ENCODE measurements around the gene TCOF1. TPM values are rescaled to one million over a fixed set of nuclear protein-coding genes. Genes with fewer than 3 reads are reported as not detected.

Gene TCOF1, protein sequence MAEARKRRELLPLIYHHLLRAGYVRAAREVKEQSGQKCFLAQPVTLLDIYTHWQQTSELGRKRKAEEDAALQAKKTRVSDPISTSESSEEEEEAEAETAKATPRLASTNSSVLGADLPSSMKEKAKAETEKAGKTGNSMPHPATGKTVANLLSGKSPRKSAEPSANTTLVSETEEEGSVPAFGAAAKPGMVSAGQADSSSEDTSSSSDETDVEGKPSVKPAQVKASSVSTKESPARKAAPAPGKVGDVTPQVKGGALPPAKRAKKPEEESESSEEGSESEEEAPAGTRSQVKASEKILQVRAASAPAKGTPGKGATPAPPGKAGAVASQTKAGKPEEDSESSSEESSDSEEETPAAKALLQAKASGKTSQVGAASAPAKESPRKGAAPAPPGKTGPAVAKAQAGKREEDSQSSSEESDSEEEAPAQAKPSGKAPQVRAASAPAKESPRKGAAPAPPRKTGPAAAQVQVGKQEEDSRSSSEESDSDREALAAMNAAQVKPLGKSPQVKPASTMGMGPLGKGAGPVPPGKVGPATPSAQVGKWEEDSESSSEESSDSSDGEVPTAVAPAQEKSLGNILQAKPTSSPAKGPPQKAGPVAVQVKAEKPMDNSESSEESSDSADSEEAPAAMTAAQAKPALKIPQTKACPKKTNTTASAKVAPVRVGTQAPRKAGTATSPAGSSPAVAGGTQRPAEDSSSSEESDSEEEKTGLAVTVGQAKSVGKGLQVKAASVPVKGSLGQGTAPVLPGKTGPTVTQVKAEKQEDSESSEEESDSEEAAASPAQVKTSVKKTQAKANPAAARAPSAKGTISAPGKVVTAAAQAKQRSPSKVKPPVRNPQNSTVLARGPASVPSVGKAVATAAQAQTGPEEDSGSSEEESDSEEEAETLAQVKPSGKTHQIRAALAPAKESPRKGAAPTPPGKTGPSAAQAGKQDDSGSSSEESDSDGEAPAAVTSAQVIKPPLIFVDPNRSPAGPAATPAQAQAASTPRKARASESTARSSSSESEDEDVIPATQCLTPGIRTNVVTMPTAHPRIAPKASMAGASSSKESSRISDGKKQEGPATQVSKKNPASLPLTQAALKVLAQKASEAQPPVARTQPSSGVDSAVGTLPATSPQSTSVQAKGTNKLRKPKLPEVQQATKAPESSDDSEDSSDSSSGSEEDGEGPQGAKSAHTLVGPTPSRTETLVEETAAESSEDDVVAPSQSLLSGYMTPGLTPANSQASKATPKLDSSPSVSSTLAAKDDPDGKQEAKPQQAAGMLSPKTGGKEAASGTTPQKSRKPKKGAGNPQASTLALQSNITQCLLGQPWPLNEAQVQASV (N-terminal part only)
- 10 to 100 TPM in 11 of 12 donors, not detected in 1; 16.4 to 33.0 (median 18.7) TPM for polyA plus RNA-seq (ENCODE audit: insufficient read length in 12 of 12)
- long read RNA-seq, donor 1, partial matches to known transcripts, result 223 of 500 reads
- long read RNA-seq, donor 1, other reads (novel, unspliced or antisense), result 277 of 500 reads
- long read RNA-seq, donor 2, partial matches to known transcripts, result 17 of 17 reads
- long read RNA-seq, donor 2, other reads (novel, unspliced or antisense), result 0 of 17 reads
- long read RNA-seq, donor 3, partial matches to known transcripts, result 20 of 20 reads
- long read RNA-seq, donor 3, other reads (novel, unspliced or antisense), result 0 of 20 reads
- long read RNA-seq, donor 4, partial matches to known transcripts, result 14 of 14 reads
- long read RNA-seq, donor 4, other reads (novel, unspliced or antisense), result 0 of 14 reads
- long read RNA-seq, donor 5, partial matches to known transcripts, result 21 of 76 reads
- long read RNA-seq, donor 5, other reads (novel, unspliced or antisense), result 55 of 76 reads
- long read RNA-seq, donor 6, partial matches to known transcripts, result 10 of 10 reads
- long read RNA-seq, donor 6, other reads (novel, unspliced or antisense), result 0 of 10 reads
- long read RNA-seq, donor 7, partial matches to known transcripts, result 11 of 11 reads
- long read RNA-seq, donor 7, other reads (novel, unspliced or antisense), result 0 of 11 reads
- long read RNA-seq, donor 8, partial matches to known transcripts, result 14 of 14 reads
- long read RNA-seq, donor 8, other reads (novel, unspliced or antisense), result 0 of 14 reads
- long read RNA-seq, donor 9, partial matches to known transcripts, result 18 of 73 reads
- long read RNA-seq, donor 9, other reads (novel, unspliced or antisense), result 55 of 73 reads
- long read RNA-seq, donor 10, partial matches to known transcripts, result 19 of 19 reads
- long read RNA-seq, donor 10, other reads (novel, unspliced or antisense), result 0 of 19 reads
- long read RNA-seq, donor 11, partial matches to known transcripts, result 35 of 35 reads
- long read RNA-seq, donor 11, other reads (novel, unspliced or antisense), result 0 of 35 reads

DNA sequence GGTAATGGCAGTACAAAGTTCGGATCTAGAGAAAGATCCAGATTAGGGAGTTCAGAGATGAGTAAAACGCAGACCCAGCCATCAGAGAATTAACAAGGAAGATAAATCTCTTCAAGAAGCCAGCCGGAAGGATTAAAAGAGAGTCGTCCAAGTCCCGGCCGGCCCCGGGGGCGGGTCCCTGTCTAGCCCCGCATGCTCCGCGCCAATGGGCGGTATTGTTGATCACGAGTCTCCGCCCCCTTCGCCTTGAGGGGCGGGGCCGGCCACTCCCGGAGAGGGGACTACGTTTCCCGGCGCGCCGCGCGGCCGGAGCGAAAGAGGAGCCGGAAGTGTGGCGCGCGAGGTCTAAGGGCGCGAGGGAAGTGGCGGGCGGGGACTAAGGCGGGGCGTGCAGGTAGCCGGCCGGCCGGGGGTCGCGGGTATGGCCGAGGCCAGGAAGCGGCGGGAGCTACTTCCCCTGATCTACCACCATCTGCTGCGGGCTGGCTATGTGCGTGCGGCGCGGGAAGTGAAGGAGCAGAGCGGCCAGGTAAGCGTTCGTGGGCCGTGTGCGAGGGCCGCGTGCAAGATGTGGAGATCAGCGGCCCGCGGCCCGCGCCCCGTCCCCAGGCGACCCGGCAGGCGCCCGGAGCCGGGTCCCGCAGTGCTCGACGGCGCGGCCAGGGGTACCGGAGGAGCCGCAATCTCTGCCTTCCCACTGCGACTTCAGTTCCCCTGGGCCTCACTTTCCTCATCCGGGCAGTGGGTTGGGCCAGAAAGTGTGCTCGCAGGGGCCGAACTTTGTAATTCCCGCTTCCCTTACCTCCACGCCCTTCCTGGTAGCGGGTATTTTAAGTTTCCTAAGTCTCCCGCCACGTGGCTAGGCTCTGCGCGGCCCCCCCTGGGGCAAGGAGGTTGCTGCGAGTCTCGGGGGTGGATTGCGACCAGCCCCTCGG lies at the start of gene TCOF1:
TCOF1 (plus strand) TSS at position 372 of the 935 bp plus-strand sequence; CDS start at position 422, 50 bp downstream.
- DNase-seq, result peak; percentile 97

DNA sequence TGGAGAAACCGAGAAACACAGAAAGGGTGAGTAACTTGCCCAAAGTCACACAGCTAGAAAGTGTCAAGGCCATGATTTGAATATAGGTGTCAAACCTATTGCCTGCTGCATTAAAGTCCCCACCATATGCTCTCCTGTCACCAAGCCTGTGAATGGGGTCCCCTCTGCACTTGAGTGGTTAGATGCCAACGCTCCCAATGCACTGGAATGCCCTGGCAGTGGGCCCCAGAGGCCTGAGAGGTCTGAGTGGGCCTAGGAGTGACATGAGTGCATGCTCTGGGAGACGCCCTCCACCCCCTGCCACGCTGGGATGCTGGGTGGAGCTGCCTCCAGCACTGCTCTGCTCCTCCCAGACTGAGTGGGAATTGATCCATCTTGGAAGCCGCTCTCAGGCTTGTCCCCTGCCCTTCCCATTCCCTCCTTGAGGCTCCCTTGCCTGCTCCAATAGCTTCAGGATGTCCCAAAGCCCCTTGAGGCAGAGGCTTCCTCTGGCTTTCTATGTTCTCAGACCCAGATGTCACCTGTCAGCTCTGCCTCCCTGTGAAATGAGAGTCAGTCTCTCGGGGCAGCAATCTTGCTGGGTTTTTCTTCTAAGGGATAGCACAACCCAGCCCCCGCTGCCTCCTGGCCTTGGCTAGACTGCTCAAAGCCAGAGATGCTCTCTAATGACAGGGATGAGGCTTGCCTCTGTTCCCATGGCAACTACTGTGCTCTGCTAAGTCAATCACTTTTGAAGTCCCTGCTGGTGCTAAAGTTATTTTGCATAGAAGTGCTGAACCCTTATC lies 48.2 kb upstream of the TCOF1 start:
- DNase-seq, result peak; percentile 57

DNA sequence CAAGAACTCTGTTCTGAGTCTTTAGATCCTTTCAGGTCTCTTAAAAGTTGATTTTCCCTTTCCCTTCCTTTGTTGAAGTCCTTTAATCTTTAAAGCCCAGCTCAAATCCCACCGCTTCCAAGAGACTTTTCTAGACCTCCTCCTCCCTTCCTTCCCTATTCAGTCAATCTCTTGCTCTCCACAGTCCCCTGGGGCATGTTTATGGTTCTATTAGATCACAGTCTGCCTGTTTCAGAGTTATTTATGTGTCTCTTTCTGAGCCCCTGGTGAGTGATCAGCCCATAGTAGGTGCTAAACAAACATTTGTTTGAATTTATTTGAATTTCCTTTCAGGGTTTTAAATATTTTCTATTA lies 47.6 kb upstream of the TCOF1 start:
- DNase-seq, result no peak

DNA sequence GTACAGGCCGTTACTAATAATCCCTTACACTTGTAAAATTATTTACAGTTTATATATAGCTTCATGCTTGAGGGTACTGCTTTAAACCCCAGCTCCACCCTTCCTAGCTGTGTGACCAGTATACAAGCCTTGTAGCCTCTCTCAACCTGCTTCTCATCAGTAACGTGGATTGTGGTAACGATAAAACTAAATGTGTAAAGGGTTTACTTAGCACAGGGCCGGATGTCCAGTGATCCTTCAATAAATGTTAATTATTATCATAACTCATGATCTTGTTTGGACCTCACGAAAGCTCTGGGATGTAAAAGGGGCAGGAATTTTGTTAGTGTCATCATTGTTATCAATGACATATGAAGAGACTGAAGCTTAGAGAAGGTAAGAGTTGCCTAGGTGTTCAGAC lies 47.3 kb upstream of the TCOF1 start:
- DNase-seq, result no peak

DNA sequence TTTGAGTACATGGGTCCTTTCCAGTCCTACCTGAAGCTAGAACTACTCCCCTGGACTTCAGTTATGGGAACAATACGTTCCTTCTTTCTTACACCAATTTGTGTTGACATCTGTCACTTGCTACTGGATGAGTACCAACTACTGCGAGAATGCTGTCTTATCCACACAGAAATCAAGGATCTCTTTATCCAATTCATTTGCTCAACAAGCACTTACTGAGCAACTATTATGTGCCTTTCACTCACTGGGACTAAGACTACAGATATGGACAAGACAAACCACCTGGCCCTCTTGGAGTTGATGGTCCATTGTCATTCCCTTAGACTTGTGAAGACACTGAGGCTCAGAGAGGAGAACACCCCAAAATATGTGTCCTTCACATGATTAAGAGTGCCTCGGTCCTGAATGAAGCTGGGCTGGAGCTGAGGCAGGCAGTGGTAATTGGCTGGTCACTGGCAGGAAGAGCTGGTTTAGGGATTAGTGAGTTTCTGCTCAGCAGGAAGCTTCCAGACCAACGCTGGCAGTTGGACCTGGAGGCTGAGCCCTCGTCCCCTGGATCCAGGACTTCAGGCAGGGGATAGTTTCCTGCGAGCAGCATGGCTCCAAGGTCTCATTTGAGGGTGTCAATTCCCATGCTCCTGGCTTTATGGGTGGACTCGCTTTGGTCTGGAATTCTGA lies 46.3 kb upstream of the TCOF1 start:
- DNase-seq, result no peak

DNA sequence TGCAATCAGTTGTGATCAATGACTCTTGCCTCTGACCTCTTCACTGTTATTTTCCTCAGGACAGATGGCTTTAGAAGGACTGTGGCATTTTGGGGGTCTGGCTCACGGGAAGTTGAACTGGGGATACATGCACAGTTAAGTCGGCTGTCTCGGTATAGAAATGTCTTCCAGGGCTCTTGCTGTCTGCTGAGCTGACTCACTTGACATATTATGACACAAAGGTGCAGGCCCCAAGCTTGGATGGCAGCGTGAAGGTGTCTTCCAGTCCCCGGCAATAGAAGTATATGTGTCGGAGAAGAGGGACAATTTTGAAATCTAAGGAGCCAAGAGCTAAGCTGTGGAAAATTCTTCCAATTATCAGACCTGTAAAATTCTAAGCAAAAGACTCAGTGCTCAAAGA lies 45.0 kb upstream of the TCOF1 start:
- no peak for DNase-seq

DNA sequence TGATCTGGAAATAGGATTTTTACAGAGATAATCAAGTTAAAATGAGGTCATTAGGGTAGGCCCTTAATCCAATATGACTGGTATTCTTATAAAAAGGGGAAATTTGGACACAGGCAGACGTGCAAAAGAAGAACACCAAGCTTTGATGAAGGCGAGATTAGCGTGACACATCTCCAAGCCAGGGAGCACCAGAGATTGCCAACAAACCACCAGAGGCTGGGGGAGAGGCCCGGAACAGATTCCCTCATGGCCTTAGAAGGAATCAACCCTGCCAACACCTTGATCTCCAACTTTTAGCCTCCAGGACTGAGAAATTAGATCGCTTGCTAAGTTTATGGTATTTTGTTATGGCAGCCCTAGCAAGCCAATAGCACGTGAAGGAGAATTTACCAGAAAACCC lies 44.0 kb upstream of the TCOF1 start:
- no peak for DNase-seq

DNA sequence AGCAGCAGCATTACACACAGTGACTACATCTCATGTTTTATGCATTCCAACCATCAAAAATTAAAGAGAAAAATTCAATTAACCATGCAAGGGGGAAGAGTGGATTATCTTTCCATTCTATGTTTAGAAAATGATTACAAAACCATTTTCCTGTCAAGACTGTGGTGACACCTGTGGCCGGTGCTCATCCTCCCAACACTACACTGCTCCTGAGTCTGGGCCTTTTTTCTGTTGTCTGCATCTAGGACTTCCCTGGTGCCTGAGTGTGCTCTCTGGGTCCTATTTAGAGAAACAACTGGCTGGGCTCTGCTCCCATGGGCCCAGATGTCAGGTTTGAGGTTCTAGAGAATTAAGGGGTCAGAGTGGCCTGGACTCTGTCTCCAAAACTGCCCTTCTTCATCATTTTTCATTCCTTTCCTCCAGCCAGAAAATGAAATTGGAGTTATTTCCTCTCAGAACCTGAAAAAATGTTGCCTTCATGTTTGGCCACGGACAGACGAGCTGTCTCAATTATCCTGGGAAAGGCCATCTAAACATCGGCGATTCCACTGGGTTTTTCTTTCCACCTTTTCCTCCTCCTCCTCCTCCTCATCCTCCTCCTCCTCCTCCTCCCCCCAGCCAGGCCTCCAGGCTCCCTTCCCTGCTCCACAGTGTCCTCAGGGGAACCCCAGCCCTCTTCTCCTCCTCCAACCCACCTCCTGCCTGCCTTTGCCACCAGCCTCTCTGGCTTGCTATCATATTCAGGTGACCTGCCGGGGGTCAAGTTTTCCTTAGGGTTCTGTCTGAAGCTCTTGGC lies 43.4 kb upstream of the TCOF1 start:
- DNase-seq, result no peak

DNA sequence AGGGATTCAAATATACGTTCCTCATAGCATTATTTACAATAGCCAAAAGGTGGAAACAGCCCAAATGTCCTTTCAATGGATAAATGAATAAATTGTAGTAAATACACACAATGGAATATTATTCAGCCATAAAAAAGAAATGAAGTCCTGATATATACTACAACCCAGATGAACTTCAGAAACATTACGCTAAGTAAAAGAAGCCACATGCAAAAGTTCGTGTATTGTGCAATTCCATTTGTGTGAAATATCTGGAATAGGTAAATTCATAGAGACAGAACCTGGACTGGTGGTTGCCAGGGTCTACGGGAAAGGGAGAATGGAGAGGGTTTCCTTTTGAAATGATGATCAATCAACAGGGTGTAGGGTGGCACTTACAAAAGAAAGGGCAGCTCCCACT lies 42.3 kb upstream of the TCOF1 start:
- no peak for DNase-seq

DNA sequence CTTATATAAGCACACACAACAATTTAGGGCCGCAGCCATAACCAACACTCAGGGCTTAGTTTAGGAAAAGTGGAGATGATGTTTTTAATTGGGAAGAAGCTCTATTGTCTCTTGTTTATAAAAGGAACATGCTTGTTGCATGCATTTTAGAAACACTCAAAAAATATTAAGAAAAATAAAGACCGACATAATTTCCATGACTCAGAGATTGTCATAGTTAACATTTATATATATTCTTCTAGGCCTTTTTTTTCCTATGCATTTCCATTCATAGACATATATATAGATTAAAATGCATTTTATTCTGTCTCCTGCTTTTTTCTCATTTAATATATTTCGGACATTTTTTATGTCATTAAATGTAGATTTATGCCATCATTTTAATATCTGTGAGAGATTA lies 41.2 kb upstream of the TCOF1 start:
- DNase-seq, result no peak

DNA sequence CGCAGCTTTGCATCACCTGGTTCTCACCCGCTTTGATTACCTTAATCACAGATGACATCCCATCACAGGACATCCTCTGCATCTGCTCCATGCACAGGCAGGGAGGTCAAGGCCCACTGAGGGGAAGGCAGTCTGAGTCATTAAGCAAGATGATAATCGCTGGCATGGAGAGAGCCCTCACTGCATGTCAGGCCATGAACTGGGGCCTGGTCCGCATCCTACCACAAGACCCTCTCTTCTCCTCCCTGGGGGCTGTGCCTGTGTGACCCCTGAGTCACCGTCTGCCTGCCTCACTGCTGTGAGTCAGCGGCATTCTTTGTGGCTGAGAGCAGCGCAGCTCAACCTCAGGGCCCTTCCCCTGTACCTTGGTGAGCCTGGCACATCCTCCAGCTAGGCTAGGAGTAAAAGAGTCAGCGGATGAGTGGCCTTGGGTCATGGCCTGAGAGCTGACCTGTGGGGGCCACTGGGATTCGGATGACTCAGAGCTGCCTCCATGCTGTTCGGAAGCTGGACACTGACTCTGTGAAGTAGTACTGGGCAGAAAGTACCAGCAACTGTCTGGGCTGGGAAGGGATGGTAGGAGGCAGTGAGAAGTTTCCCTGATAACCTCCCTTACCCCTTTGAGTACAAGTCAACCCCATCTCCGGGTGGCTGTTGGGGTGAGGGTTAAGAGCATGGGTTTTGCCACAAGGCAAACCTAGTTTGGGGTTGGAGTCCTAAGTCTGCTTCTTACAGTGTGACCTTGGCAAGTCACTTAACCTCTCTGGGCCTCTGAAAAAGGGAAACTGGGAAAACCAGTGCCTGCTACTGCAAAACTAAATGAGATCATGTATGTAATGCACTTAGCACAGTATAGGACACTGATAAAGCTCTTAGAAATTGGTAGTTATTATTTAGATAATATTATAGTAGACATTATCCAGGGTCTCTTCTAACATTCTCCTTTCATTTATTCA lies 40.2 kb upstream of the TCOF1 start:
- DNase-seq, result no peak

DNA sequence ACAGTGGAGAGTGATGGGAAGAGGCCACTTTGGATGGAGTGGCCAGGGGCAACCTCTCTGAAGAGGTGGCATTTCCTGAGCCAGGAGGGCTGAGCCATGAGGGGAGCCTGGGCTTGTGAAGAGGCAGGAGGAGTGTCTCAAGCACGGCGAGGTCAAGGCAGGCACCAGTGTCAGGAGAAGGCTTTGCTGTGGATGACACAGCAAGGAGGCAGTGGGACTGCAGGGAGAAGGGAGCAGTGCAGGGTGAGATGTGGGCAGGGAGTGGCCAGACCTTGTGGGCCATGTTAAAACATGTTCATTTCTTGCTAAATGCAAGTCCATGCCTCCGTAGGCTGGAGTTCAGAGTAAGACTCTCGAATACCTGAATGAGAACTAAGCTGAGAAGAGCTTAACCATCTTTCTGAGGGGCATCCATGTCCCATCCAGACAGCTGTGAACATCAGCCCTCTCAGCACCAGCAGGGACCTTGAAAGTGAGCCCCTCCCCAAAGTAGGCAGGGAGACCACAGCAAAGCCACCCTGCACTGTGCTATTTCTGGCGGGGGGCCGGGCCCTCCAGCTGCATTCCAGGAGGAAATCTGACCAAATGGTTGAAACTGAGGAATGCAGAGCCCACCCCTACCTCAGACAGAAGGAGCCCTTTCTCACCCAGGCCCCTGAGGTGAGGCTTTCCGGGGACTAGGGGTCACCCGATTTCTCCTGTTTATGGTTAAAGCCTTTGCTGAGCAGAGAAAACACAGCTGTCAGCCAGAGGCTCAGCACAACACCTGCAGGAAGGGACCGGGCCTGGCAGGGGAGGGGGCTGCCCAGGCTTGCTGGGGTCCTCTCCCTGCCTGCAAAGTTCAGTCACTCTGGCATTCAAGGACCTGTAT lies 38.6 kb upstream of the TCOF1 start:
- no peak for DNase-seq

DNA sequence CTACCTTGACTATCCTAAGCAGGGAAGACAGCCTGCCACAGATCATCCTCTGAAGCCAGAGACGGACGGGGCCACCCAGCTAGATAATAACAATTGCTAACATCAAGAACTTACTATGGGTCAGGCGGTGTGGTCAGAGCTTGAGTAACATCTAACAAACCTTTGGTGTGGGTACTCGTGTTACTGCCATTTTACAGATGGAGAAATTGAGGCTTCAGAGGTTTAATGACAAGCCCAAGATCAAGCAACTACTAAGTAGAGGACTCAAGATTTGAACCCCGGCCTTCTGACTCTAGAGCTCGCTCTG lies 38.1 kb upstream of the TCOF1 start:
- no peak for DNase-seq

DNA sequence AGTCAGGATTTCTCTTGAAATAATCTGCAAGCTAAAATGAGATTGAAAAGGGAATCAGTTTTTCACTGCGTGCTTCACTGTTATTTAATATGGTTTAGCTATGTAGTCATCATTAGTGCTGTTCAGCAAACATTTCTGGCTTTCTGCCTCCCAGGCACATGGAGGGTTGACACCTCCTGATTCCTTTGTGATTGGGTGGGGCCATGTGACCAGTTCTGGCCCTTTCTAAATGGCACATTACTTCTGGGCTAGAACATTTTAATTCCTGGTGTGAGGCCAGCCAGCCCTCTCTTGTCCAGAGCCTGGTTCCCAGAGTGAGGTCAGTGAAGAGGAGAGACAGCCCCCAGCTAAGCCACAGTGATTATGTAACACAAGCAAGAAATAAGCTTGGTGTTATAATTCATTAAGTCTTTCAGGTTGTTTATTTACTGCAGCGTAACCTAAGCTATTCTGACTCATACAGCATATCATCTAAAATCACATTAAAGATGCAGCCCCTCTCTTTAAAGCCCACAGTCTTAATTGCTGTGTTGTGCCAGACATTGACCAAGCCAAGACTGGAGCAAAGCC lies 37.4 kb upstream of the TCOF1 start:
- DNase-seq, result peak; percentile 61

Data from muscle of arm (tissue), 14 donors.